GM19099 (cell line): ENCODE results near the gene ATRN.

Source experiments
- POLR2A ChIP-seq: IDR thresholded peaks from 3 replicates; pipeline ENCODE4 v1.6.1; 2011; ENCODE audit warnings: low read depth; ENCODE audit not compliant: insufficient read length; ENCODE audit errors: extremely low read depth

ATRN gene

GRCh38 chr20:3545401-3545925 is 74.6 kb downstream of the ATRN start:
- no peak for TF ChIP-seq POLR2A

GRCh38 chr20:3547906-3548305 is 77.1 kb downstream of the ATRN start:
- TF ChIP-seq POLR2A, result no peak

- TF ChIP-seq POLR2A, result no peak
Measured at GRCh38 chr20:3550837-3551236, 80.0 kb downstream of the ATRN start.

DNA sequence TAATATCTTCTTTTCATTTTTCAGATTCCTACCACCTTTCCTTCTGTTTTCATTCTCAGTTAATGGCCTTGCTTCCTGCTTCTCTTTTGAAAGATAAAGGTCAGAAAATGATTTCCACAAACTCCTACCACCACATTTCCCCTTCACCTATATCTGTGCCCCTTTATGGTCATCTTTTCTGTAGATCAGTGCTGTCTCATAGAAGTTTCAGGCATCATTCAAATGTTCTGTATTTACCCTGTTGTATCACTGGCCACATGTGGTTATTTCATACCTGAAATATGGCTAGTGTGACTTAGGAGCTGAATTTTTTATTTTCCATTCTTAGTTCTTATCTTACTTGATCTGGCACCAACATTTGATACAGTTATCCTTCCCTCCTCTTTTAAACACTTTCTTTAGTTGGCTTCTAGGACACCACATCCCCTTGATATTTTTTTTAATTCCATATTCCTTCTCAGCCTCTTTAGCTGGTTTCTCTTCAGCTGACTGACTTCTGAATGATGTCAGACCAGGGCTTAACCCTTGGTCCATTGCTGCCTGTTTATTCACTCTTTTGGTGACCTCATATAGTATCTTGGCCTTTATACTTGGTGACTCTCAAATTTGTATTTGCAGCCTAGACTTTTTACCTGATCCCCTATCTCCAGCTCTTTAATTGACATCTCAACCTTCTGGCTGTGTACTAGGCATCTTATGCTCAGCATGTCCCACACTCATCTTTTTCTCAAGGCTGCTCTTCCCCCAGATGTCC is 81.0 kb downstream of the ATRN start:
- no peak for TF ChIP-seq POLR2A

- TF ChIP-seq POLR2A, result no peak
Measured at GRCh38 chr20:3553663-3554062, 82.8 kb downstream of the ATRN start.

DNA sequence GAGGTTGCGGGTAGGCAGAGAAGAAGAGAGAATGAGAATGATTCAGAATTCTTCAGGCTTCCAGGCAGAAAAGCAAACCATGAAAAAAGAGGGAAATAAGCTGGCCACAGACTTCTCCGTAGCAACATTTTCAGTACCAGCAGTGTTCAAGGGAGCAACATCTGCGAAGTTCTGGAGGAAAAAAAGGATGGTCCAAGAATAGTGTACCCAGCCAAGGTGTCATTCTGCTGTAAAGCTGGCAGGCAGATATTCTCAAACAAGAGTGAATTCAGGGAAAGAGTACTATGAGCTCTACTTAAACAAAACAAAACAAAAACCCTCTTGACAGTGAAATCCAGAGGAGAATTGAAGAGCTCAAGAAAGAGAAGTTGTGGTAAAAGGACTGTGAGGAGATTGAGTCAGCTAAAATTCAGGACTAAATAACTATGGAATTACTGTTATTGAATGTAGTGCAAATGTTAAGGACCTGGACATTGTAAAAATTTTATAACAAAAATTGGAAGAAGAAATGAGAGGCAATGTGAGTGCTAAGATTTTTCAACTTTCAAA is 86.5 kb downstream of the ATRN start:
- TF ChIP-seq POLR2A, result no peak

GRCh38 chr20:3559231-3559630 is 88.4 kb downstream of the ATRN start:
- no peak for TF ChIP-seq POLR2A

GRCh38 chr20:3559637-3560036 is 88.8 kb downstream of the ATRN start:
- TF ChIP-seq POLR2A, result no peak

DNA sequence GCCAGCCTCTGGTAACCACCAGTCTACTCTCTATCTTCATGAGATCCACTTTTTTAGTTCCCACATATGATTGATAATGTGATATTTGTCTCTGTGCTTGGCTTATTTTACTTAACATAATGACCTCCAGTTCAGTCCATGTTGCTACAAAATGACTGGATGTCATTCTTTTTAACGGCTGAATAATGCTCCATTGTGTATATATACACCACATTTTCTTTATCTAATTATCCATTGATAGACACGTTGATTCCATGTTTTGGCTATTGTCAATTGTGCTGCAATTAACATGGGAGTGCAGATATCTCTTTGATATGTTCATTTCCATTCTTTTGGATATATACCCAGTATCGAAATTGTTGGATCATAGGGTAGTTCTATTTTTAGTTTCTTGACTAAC is 89.3 kb downstream of the ATRN start:
- TF ChIP-seq POLR2A, result no peak

DNA sequence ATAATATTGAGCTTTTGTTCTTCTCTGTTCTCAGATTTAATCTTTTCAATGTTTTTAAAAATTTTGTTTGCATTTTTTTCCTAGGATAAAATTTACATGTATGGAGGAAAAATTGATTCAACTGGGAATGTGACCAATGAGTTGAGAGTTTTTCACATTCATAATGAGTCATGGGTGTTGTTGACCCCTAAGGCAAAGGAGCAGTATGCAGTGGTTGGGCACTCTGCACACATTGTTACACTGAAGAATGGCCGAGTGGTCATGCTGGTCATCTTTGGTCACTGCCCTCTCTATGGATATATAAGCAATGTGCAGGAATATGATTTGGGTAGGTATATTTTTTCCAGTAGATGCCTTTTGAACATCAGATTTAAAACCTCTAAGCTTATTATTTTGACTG is 89.8 kb downstream of the ATRN start:
- TF ChIP-seq POLR2A, result no peak

DNA sequence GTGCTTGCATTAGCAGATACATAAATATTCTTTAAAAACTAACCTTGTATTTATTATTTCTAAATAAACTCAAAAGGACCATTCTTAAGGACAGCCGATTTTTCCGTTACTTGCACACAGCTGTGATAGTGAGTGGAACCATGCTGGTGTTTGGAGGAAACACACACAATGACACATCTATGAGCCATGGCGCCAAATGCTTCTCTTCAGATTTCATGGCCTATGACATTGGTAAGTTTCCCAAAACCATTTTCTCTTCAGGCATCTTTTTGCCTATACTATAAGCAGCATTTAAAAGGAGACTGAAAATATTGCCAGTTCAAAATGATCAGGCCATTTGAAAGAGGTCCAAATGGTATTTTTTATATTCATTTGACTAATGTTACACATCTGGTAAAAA is 92.3 kb downstream of the ATRN start:
- no peak for TF ChIP-seq POLR2A

DNA sequence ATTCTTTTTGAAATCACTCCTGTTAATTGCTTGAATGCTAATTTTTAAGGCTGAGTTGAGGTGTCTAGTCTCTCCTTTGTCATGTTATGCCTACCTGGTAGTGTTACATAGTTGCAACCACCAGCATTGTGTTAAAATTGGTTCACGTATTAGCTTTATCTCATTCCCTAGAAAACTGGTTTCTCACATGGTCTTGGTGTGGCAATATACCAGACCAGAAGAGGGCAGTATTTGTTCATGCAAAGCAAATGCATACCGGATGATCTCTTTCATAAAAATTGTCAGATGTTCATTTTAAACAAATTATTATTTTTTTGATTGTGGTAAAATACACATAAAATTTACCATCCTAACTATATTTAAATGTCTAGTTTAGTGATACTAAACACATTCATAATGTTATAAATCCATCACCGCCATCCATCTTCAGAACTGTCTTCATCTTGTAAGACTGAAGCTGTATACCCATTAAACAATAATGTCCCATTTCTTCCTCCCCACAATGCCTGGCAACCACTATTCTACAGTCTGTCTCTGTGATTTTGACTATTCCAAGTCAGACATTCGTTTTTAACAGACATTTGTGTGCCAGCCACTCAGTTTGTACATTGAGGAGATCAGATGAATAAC is 92.8 kb downstream of the ATRN start:
- no peak for TF ChIP-seq POLR2A

DNA sequence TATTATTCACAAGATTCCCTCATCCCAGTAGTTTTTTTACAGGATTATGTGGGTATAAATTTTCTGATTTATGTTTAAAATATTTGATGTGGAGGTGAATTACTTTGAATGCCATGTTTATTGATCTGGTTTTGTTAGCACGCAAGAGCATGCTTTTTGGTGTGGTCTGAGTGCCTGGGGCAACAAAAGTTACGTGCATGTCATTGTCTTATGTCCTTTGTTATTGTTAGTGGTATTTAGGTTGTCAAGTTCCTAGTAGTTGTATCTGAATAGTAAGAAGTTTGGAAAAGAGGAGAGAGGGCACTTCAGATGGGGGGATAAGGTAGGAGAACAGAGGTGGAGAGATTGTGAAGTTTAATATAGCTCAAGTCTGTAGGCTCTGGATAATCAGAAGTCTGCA is 95.0 kb downstream of the ATRN start:
- TF ChIP-seq POLR2A, result no peak

DNA sequence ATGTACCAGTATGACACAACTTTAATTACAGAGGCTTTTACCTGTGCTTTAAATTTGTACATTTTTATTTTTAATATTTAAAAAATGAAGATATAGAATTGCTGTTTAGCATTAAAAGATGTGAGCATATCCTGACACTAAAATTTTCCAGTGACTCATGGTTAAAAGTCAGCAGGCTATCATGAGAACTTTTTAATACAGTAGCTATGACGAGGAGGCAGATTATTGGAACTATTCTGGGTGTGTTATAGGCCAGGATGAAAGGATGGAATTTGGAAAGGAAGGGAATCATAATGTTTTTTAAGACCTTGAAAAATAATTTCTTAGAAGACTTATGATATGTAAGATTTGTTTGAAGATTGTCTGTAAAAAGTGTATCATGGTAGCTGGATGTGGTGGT is 101.3 kb downstream of the ATRN start:
- TF ChIP-seq POLR2A, result no peak

- TF ChIP-seq POLR2A, result no peak
Measured at GRCh38 chr20:3576363-3576762, 105.5 kb downstream of the ATRN start.

DNA sequence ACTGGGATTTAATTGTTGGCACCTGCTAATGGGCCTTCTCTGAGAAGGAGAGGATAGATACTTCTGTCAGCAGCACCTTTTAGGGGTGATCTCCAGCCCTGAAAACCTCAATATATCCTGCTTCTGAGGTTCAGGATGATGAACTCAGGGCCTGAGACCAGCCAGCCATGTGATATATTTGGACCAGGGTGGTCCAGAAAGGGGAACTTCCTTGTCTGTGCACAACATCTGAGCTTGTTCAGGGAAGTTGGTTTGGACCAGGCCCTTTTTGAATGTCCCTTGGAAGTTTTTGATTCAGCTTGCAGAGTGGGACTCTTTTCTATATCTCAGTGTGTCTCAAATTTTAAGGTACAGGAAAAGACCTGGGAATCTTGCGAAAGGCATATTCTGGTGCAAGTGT is 106.5 kb downstream of the ATRN start:
- no peak for TF ChIP-seq POLR2A

DNA sequence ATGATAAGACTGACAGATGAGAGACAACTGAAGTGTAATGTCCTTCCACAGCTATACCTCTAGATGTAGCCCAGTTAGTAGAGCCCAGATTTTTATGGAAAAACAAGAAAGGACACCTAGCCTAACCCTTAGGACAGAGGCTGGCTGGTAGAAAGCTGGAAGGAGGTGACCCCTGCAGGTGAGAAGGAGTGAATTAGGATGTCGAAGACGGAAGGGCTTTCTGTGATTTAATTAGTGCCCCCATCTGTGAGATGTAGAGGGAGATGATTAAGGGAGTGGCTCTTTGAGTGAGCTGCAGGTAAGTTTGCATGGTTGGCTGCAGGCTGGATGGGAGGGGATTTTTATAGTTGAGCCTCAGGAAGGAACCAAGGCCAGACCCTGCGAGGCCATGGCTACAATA is 109.6 kb downstream of the ATRN start:
- no peak for TF ChIP-seq POLR2A

GRCh38 chr20:3583765-3584164 is 112.9 kb downstream of the ATRN start:
- TF ChIP-seq POLR2A, result no peak
